ENCODE measurements around the gene FBXW8.

Gene FBXW8

DNA sequence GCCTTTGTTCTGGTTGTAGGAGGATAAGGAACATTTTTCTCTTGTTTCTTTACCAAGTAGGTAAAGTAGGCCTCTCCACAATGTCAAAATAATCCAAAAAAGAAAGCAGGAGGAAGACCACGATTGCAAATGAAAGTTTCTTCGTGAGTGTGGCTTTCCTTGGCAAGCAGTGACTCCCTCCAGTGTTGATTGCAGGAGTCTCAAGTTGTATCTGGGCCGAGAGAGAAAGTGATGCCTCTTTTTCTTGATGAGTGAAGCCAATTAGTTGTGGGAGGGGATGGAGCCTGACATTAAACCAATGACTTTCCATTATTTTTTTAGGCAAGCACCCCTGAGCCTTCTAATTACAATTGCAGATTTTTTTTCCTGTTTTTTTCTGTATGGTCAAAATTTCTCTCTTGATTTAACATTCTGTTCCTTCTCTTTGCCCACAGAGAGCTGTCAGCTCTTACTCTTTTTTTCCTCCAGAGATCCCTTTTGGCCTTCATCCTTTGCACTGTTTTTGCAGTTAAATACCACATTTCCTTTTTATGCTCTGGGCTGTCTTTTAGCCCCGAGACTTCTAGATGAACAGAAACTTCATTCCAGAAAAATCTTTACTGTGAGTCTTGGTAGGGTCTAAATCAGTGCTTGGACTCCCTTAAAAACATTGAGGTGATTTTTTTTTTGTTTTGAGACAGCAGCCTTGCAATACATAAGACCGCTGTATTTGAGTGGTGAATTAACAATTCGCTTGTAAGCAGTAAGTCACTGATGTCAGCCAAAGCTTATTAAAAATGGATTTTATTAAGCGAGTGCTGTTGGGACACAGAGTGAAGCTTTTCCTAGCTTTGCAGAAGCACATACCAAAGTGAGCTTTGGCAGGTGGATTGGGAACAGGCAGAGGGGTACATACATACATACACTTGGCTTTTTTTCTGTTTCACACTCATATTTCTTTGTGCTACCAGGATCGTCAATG lies 15.8 kb downstream of the FBXW8 start:
- DNase-seq, result no peak

DNA sequence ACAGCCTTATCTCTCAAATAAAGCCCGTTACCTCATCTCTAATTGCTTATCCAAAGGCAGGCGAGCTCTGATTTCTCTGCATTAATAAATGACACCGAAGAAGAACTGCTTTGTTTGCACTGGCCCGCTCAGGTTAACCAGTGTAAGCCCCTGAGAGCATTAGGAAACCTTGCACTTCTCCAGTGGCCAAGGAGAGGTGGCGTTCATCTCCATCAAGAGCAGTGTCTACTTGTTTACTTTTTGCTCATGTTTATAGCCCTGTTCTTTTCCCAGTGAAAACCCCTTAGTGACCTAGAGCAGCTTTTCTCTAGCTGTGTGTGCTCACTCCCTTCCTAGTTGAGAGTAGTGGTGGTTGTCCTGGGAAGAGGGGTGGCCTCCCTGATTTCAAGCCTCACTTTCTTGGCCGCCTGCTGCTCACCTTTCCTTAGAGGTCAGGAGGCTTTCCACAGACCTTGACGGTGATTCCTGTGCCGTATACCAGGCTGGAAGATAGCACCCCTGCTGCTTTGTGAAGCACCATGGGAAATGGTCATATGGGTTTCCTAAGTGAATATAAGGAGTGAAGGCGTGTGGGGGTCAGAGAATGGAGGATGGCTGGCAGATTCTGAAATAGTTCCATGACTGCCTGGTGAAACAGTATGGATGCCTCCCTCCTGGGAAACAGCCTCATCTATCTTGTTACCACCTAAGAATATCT lies 16.6 kb downstream of the FBXW8 start:
- DNase-seq, result no peak

DNA sequence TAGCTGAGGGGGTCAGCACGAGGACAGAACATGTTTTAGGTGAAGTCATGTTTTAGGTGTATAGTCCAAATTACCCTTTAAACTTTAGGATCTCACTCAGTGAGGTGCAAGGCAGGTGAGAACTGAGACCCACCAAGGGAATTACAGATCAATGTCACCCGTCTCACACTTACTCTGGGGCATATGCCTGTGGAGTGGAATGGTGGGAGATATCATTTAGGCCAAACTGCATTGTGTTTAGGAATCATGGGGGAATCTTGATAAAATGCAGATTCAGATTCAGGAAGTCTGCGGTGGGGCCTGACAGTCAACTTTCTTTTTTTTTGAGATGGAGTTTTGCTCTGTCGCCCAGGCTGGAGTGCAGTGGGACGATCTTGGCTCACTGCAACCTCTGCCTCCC lies 17.8 kb downstream of the FBXW8 start:
- DNase-seq, result no peak

DNA sequence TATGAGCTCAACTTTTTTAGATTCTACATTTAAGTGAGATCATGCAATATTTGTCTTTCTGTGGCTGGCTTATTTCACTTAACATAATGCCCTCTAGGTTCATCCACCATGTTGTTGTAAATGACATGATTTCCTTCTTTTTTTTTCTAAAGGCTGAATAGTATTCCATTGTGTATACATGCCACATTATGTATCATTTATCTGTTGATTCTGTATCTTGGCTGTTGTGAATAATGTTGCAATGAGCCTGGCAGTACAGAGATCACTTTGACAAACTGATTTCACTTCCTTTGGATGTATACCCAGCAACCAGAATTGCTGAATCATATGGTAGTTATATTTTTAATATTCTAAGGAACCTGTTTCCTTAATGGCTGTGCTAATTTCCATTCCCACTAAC lies 19.1 kb downstream of the FBXW8 start:
- peak; percentile 5 to 45 for DNase-seq

DNA sequence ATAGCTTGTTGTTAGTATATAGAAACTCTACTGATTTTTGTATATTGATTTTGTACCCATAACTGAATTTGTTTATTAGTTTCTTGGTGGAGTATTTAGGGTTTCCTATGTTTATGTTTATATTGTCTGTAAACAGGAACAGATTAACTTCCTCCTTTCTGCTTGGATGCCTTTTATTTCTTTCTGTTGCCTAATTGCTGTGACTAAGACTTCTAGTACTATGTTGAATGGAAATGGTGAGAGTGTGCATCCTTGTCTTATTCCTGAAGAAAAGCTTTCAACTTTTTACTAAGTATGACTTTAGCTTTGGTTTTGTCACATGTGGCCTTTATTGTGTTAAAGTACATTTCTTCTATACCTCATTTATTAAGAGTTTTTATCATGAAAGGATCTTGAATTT lies 20.9 kb downstream of the FBXW8 start:
- DNase-seq, result peak in 1 of 2 experiments; percentile 44

DNA sequence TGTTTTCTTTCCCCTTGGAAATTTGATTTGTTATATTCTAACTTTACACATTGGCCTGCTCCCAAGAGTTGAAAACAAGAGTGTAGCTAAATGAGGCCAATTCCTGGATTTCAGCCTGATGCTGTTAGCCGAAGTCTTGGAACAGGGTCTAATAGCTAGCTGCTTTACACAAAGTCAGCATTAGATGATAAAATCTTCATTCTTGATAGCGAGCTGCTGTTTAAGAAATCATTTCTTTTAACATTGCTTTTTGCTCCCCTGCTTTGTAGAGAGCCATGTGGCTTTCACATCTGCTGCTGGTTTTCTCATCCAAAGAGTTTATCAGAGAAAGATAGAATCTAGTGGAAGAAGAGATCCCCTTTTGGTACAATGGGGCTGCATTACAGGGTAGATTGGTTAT lies 22.3 kb downstream of the FBXW8 start:
- DNase-seq, result no peak

DNA sequence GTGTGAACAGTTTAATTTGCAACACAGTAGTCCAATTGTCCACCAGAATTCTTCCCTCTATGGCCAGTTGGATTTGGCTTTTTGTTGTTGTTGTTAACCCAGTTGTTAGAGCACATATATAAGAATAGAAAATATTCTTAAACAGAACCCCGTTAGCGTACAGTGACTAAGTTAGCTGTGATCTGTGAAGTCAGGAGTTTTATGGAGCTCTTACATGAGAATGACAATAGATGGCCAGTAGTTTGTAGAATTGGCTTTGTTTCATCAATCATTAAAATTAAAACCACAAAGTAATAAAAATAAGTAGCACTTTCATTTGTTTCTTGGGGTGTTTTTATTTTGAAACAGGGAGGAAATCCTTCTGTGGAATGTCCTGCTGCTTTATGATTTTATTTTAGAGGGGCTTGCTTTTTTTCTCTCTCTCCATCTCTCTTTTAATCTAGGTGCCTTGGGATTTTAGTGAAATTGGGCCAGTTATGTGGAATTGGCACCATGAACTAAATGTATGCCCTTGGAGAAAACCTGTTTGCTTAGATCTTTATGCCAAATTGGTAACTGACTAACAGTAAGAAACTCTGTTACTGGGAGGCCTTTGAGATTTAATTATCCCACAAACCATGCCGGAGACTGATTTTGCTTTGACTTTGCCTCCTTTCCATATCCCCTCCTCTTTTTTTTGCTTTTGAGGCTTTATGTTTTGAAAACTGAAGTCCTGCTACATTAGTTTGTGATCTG lies 22.9 kb downstream of the FBXW8 start:
- DNase-seq, result no peak

DNA sequence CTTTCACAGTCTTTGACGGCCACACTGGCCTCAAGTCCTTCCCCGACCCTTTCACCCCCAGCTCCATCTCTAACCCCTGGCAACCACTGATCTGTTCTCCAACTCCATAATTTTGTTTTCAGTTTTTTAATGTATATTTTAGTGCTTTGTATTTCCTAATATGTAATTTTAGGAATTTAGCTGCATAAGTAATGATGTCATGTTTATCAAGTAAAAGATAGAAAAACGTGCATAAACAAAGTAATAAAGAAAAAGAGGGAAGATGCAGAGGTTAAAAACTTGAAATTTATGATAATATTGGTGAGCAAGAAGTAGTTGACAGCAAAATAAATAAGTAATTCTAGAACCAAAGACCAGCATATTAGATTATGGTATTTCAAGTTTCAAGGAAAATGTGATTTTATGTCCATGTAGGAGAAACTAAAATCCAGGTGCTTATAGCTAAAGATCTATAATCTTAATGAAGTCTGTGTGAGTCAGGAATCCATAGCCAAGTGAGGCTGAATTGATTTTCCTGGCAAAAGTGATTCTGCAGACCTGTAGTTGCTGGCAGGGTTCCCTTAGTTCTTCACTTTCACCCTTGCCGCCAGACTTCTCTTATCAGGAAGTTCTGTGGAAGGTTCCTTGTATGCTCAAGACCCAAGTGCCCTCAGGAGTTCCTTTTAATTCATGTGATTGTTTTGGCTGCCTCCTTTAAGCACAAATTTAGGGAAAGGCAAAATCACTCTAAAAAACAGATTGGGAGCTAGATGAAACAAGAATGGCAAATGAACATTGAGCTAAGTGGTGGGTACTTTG lies 24.4 kb downstream of the FBXW8 start:
- DNase-seq, result no peak

DNA sequence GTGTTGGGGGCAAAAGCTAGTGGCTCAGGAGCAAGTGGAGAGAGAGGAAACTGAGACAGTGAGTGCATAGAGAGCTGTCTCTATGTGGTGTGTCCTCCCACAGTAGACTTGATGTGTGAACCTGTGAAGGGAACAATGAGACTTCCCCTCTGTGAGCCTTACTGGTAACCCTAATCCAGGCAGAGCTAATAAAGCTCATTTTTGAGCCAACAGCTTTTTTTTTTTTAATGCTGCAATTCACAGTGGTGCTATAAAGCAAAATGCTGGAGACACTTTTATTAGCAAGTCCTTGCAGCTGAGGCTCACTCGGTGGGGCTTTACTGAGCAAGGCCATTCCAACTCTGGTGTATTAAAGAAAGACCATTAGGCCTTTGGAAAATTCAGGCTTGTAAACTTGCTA lies 26.9 kb downstream of the FBXW8 start:
- DNase-seq, result no peak

DNA sequence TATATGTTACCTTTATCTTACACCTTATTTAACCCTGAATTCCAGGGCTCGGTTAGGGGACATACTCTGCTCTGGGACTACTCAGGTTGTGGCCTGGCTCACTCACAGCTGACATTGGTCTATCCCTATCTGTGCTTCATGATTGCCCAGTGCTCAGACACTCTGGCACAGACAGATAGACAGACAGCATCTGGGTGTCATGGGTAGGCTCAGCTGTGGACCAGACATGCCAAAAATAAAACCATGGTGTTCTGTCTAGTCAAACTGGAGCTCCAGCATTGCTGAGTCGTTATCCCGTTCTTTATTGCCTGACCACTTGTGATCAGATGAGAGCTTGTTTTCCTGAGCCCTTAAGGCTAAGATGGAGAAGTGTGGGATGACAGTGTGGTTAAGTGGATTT lies 29.0 kb downstream of the FBXW8 start:
- DNase-seq, result no peak

DNA sequence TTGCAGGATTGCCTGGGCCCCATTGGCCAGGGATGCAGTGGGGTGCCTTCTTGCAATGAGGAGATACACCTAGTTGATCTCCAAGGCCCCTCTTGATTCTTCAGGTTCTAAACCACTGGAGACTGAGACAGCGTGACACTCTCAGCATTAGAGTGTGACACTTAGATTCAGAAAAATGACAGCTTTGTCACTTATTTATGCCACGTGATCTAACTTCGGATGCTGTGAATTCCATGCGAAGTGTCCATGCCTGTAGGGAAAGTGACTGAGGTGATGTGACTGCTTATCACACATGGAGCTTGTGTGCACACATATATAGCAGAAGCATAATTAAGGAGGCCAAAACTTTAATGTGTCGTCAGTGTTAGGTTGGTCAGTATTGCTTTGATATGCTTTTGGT lies 30.4 kb downstream of the FBXW8 start:
- no peak for DNase-seq

DNA sequence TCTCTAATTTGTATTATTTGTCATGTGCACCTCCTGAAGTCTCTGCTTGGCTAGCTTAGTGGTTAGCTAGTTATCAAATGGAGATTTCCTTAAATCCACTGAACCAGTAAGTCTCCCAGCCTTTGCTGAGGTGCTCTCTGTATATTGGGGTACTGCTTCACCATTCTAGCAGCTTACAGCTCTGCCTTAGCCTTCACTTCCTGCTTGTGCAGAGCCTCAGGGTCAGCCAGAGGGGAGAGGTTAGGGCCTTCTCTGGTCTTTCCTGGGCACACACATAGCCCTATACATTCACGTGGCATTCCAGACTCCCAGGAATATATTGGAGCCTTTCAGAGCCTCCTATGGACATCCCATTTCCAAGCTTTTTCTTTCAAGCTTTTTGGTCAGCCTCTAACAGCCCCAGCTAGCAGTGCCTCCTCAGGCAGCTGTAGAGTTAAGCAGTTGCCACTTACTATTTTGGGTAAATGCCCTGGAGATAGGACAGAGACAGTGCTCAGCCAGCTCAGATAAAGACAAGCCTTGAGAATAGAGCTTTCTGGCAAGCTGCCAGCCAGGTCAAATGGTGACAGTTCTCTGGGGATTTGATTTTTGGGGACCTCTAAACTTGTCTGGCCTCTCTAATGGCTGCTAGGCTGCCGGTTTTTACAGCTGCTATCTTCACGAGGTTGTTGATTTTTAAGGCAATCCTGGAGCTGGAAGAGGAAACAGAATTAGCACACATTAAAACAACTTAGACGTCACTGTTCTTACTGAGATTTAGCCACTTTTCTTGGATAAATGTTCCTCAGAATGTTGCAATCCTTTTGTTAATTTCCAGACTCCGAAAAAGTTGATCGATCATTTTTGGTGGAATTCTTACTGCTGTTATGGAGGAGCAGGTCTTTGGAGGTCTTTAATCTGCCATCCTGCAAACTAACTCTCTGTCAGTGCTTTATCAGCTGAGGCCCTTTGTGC lies 32.9 kb downstream of the FBXW8 start:
- no peak for DNase-seq

DNA sequence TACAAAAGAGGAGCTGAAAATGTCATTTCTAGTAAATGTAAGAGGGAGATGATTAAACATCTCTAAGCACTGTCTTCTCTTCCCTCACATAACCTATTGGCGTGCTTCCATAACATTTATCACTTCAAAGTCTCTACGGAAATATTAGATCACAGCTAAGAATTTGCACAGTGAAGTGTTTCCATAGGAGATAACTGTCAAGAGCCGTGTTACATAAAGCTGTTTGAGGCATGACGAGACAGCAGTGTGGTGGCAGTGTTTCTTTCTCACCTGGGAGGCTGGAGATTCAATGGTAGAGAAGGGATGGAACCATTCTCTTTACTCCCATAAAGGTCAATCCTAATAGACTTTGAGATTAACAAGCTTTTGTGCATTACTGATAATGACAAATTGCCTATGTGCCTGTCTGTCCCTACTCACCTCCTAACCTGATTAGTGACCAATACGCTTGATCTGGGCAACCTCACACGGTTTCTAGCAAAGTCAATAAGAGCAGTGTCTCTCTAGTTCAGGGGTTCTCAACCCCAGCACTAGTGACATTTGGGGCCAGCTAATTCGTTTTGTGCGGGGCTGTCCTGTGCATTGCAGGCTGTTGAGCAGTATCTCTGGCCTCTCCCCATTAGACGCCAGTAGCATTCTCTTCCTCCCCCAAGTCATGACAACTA lies 35.3 kb downstream of the FBXW8 start:
- no peak for DNase-seq

DNA sequence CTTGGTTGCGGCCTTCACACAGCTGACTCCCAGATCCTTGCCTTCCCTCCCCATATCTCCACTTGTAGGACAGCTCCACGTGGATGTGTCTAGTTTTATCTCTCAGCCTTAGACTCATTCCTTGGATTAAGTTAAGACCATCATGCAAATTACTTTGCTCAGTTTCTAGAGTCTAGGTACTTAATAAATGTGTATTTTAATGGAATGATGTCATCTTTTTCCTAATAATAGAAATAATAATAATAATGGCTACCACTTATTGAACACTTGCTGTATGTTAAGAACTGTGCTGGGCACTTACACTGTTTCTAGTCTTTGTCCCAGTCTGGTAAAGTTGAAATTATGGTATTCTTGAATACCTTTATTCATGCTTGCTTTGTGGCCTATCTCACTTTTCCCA lies 37.5 kb downstream of the FBXW8 start:
- no peak for DNase-seq

DNA sequence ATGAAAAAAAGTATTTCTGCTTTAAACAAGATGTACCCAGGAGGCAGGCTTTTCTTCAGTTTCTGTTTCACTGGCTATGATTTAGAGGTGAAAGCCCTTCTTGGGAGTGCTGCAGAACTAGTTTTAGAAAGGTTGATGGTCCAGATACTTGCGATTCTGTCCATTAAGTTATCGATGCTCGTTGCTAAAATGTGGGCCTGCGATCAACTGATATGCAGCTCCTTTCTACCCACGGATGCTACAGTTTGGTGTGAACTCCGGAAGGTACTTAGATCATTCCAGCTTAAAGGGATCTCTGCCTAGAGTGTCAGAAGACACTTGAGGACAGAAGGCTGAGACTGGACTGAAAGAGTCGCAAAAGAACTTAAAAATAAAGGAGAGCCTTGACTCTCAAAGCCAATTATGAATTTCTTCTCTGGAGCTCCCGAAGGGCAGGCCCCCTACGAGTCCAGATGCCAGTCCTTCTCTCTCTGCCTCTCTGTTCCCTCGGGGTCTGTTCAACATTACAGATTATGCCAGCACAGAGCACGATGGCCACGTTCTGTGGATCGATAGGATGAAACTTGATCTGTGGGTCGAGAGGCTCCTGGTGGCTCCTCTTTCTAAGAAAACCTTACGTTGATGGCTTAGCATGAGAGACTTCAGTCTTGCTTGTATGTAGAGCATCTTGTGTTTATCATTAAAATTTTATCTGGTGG lies 40.0 kb downstream of the FBXW8 start:
- DNase-seq, result no peak

DNA sequence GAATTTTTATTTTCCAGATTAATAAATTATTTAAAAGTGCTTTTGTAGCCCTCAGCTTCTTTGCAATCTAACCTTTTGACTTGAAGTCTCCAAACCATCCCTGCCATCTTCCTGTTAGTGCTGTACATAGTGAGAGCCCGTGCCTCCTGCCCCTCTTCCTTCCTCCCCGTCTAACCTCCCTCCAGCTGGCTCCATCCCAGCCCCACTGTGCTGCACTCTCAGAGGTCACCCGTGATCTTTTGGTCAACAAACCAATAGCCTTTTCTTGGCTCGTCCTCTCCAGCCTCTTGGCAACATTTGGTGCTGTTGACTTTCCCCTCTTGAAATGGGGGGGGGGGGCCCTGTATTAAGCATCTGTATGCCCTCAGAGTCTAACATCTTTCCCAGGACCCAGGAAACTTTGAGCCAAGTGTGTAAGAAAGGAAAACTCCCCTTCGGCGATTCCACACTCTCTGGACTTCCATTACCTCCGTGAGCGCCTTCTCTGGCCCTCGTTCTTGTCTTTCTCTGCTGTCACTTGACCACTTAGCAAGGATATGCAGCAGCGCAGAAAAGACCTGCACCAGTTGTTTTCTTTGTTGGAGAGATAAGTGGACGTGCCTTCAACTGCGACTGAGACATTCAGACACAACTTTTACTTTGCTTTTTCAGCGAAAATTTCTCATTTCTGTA lies 44.1 kb downstream of the FBXW8 start:
- DNase-seq, result no peak

DNA sequence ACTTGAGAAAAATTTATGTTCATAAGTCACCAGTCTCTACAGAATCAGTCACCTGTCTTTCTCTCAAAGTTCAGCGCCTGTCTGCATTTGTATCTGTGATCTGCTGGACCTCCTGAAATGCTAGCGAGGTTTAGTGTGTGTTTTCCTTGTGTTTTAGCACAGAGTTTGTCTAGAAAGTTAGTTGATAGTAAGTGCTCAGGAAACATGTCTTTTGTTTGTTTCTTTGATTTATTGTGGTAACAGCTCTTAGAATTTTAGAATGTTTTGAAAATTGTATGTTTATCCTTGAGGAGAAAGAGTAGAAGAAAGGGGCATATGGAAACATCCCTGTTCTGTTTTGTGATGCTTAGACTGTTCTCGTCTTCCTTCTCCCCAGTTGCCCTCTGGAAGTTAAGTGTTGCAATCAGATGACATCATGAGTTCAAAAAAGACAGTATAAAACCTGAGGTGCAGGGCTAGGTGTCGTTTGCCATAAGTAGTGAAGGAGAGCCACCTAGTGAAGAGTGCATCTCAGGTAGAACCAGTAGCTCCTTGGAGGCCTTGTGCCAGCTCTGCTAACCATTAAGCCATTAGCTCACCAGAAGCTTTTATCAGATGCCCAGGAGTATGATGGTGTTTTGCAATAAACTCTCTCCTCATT lies 44.8 kb downstream of the FBXW8 start:
- peak in 1 of 2 experiments; percentile 44 for DNase-seq

DNA sequence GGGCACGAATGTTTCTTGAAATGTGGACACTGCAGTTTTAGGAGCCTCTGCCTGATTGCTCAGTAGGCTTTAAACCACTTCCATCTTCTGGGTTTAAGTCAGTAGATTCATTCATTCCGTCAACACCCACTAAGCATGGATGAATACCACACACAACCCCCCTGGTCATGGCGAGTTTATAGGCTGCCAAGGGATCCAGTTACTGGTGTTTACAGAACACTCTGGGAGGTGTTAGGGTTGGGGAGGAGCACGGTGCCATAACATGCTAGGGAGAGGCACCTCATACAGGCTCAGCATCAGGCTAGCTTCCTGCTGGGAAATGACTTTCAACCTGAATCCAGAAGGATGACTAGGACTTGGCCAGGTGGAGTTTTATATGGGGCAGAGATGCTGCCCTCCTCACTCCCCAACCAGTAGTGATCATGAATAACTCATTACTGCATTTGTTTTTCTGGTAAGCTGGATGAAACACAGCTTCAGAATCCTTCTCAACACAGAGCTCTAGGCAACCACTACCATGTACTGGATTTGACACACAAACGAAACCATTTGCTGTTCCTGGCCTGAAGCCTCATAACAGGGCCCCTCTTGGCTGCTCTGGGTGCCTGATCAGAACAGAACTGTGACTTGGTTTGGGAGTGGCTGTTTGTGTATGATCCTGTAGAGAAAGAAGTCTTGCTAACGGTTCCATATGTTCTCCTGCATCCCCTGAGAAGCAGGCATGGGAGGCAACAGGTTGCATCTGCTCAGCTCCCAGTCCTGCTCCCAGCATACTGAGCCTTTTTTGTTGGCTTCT lies 47.9 kb downstream of the FBXW8 start:
- DNase-seq, result no peak

DNA sequence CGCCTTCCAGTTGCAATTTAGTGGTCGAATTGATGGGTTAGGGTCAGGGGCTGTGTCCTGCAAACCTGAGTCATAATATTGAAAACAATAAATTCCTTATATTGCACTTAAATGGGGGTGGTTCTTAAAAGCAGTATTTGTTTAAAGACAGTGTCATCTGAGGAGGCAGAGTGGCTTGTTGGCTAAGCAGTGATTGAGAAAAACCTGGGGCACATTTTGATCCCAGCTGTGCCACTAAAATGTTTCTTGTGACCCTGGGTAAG lies 48.4 kb downstream of the FBXW8 start:
- DNase-seq, result no peak
